ENCODE results near the gene TMEM144. TPM values are rescaled to one million over a fixed set of nuclear protein-coding genes. Genes with fewer than 3 reads are reported as not detected.
A peak's percentile ranks its signal among the peaks of the same experiment; 100 is the strongest.

TMEM144 gene
- total RNA-seq, 1 donor from 2014 or later = 4.2 TPM

DNA sequence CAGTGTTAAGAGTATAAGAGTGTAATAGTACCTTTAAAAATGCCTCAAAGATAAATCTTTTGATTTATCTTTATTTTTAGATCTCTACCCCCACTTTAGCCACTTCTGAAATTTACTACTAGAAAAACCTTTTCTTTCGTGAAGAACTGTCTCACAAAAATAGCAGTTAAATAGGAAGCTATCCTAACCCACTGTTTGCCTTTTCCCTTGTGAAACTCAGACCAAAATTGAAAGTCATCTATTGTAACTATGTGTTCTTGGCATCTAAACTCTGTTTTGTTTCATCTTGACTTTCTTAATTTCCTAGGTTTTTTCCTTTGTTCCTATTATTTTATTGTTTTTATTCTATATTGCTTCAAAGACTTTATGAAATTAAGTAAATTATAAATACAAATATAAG, 7.8 kb upstream of the TMEM144 start:
- H3K36me3 ChIP-seq (ENCODE audit: control insufficient read depth, insufficient read depth, low read length) = peaks cover 1% of the 10 kb centered on the region
- DNase-seq (ENCODE audit: low read depth) (no peak), FAIRE-seq (no peak)
- TF ChIP-seq, protein P1, sequence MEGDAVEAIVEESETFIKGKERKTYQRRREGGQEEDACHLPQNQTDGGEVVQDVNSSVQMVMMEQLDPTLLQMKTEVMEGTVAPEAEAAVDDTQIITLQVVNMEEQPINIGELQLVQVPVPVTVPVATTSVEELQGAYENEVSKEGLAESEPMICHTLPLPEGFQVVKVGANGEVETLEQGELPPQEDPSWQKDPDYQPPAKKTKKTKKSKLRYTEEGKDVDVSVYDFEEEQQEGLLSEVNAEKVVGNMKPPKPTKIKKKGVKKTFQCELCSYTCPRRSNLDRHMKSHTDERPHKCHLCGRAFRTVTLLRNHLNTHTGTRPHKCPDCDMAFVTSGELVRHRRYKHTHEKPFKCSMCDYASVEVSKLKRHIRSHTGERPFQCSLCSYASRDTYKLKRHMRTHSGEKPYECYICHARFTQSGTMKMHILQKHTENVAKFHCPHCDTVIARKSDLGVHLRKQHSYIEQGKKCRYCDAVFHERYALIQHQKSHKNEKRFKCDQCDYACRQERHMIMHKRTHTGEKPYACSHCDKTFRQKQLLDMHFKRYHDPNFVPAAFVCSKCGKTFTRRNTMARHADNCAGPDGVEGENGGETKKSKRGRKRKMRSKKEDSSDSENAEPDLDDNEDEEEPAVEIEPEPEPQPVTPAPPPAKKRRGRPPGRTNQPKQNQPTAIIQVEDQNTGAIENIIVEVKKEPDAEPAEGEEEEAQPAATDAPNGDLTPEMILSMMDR (IDR thresholded peaks at IDR 0.05; ENCODE audit: insufficient read depth, low read length, severe bottlenecking) = no peak
- H3K27me3 ChIP-seq (ENCODE audit: control insufficient read depth, insufficient read depth, low read length) = no peaks in the 10 kb centered on the region
- no peak overlapping the region for H3K4me3 ChIP-seq (ENCODE audit: low read depth, low read length)

DNA sequence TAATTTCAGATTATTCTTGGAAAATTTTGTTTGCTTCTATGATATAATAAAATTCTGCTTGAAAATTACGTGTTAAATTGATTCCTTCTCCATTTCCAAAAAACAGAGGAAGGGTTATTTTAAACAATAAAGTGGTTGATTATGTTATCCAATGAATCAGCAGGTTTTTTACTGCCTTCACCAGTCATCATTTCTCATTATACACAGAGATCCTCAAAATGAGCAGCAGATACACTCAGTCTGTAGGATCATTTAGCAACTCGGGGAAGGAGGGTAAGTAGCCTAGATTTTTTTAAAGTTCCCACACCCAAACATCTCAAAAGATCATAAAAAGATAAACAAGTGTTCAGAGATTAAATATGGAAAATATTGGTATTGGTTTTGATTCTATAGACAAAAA, 6.8 kb upstream of the TMEM144 start:
- no peak overlapping the region for H3K4me3 ChIP-seq (ENCODE audit: low read depth, low read length)
- DNase-seq (ENCODE audit: low read depth) (no peak), FAIRE-seq (no peak)
- H3K27me3 ChIP-seq (ENCODE audit: control insufficient read depth, insufficient read depth, low read length) = no peaks in the 10 kb centered on the region
- peaks cover 1% of the 10 kb centered on the region for H3K36me3 ChIP-seq (ENCODE audit: control insufficient read depth, insufficient read depth, low read length)
- TF ChIP-seq, protein P1 (IDR thresholded peaks at IDR 0.05; ENCODE audit: insufficient read depth, low read length, severe bottlenecking) = no peak

DNA sequence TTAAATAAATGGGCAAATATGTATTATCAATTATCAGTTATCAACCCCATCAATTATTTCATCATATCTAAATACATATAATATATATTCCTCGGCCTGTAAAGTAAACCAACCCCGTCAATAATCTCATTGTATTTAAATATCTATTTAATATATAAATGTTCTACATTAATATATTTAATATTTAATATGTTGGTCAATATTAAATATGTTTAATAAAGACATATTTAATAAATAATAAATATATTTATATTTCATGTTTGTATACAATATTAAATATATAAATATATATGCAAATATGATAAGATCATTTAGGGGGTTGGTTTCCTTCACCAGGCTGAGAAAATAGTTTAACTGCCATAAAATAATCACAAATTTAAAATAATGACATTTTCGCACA, 6.4 kb upstream of the TMEM144 start:
- FAIRE-seq = no peak
- TF ChIP-seq, protein P1 (IDR thresholded peaks at IDR 0.05; ENCODE audit: insufficient read depth, low read length, severe bottlenecking) = no peak
- H3K36me3 ChIP-seq (ENCODE audit: control insufficient read depth, insufficient read depth, low read length) = peaks cover 1% of the 10 kb centered on the region

DNA sequence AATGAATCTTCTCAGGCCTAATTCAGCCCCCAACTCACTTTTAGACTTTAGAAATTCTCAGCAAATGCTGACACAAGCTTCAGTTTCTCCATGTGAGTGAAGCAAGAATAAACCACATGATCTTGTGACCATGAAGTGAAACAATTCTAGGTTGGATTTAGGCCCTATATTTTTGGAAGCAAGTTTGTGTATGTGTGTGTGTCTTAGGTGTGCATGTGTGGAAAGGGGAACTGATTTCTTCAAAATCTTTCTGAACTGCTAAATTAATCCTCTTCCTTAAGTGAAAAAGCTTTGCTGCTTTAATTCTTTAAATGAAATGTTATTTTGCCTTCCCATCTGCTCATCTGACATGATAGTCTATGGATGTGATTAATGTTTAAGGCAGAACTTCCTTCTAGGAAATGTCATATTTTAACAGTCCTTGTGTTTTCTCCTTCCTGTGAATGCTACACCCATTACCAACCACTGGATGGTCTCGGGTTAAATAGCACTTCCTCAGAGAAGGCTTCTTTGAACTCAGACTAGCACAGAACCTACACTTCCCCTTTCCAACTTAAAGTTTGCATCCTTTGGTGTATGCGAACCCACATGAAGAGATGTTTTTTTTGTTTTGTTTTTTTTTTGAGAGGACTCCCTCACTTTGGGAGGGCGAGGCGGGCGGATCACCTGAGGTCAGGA, 1.2 kb upstream of the TMEM144 start:
- H3K4me3 ChIP-seq (ENCODE audit: low read depth, low read length) = no peak overlapping the region
- FAIRE-seq = no peak
- no peaks in the 10 kb centered on the region for H3K36me3 ChIP-seq (ENCODE audit: control insufficient read depth, insufficient read depth, low read length)
- no peaks in the 10 kb centered on the region for H3K27me3 ChIP-seq (ENCODE audit: control insufficient read depth, insufficient read depth, low read length)
- no peak for DNase-seq (ENCODE audit: low read depth)
- TF ChIP-seq, protein P1 (IDR thresholded peaks at IDR 0.05; ENCODE audit: insufficient read depth, low read length, severe bottlenecking) = no peak

More for the DNA sequence above, 6.4 kb upstream of the TMEM144 start:
- no peak for DNase-seq (ENCODE audit: low read depth)
- Histone ChIP-seq H3K27me3 (ENCODE audit: control insufficient read depth, insufficient read depth, low read length) (no peaks in the 10 kb centered on the region), H3K4me3 (ENCODE audit: low read depth, low read length) (no peak overlapping the region)

DNA sequence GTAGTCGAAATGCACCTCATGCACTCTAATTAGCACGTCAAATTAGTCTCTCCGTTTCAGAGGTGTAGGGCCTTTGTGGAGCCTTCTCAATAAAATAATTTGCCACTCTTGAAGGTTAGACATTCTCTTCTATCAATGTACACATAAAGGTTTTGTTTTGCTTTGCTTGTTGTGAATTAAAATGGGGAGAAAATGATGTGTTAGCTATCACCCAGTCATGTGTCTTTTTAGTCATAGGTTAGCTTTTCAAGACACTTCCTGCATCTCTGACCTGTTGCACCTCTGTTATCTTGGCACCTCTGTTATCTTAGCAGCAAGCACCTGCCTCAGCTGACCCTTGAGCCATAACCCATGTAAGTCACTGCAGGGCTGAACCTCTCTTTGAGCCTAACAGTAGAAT, 936 bp downstream of the TMEM144 start:
- peak; percentile 32 for DNase-seq (ENCODE audit: low read depth)
- Histone ChIP-seq H3K27me3 (ENCODE audit: control insufficient read depth, insufficient read depth, low read length) (no peaks in the 10 kb centered on the region), H3K4me3 (ENCODE audit: low read depth, low read length) (peak overlapping the region; percentile 40), H3K36me3 (ENCODE audit: control insufficient read depth, insufficient read depth, low read length) (peaks cover 2% of the 10 kb centered on the region)
- no peak for FAIRE-seq
- TF ChIP-seq, protein P1 (IDR thresholded peaks at IDR 0.05; ENCODE audit: insufficient read depth, low read length, severe bottlenecking) = no peak

DNA sequence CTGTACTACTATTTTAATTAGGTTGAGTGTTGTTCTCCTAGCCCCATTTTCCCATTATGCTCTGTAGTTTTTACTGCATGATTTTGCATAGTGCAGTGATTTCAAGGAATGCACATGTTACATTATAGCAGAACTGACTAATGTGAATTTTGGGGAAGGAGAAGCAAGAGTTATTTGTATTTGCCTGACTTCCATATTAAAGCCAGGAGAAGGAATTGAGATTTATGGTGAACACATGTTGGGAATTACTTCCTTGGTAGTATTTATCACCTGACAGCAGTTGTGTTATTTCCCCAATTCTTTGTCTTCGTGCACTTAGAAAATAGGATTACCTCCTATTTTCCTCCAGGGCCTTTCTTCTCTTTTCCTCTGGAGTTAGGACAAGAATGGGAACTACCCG, 3.2 kb downstream of the TMEM144 start:
- DNase-seq (ENCODE audit: low read depth) (no peak), FAIRE-seq (no peak)
- no peaks in the 10 kb centered on the region for H3K27me3 ChIP-seq (ENCODE audit: control insufficient read depth, insufficient read depth, low read length)

More for the DNA sequence above, 3.2 kb downstream of the TMEM144 start:
- Histone ChIP-seq H3K4me3 (ENCODE audit: low read depth, low read length) (no peak overlapping the region), H3K36me3 (ENCODE audit: control insufficient read depth, insufficient read depth, low read length) (peaks cover 2% of the 10 kb centered on the region)
- TF ChIP-seq, protein P1 (IDR thresholded peaks at IDR 0.05; ENCODE audit: insufficient read depth, low read length, severe bottlenecking) = no peak
